PFSK-1 (cell line): ENCODE measurements around the gene ABCF3.

Experiments used
- POLR2AphosphoS5 ChIP-seq: IDR thresholded peaks from 2 replicates; pipeline ENCODE4 v1.6.1; 2012; ENCODE audit warnings: low read depth, mild to moderate bottlenecking, control low read depth, low read length, moderate library complexity
- TAF1 ChIP-seq: IDR thresholded peaks from 2 replicates; pipeline ENCODE4 v1.6.1; 2012; ENCODE audit warnings: low read length, control low read depth, borderline replicate concordance; ENCODE audit not compliant: insufficient read depth

- TF ChIP-seq POLR2AphosphoS5 (no peak), TAF1 (no peak)
Measured at GRCh38 chr3:184236033-184236410, 50.0 kb downstream of the ABCF3 start.
